ENCODE data around the gene HOXB6.

Gene HOXB6

GRCh38 chr17:48565925-48566710, 38.7 kb downstream of the HOXB6 start:
- DNase-seq (ENCODE audit: low read depth), result no peak

- no peak for DNase-seq (ENCODE audit: low read depth)
Measured at GRCh38 chr17:48565022-48565554, 39.7 kb downstream of the HOXB6 start.

- no peak for DNase-seq (ENCODE audit: low read depth)
Measured at GRCh38 chr17:48564188-48565021, 40.4 kb downstream of the HOXB6 start.

GRCh38 chr17:48563867-48564187, 41.0 kb downstream of the HOXB6 start:
- DNase-seq (ENCODE audit: low read depth), result no peak

- DNase-seq (ENCODE audit: low read depth), result no peak
Measured at GRCh38 chr17:48563385-48563838, 41.4 kb downstream of the HOXB6 start.

- no peak for DNase-seq (ENCODE audit: low read depth)
Measured at GRCh38 chr17:48562934-48563333, 41.9 kb downstream of the HOXB6 start.

GRCh38 chr17:48561884-48562810, 42.6 kb downstream of the HOXB6 start:
- no peak for DNase-seq (ENCODE audit: low read depth)

GRCh38 chr17:48559840-48560817, 44.7 kb downstream of the HOXB6 start:
- DNase-seq (ENCODE audit: low read depth), result no peak

GRCh38 chr17:48559122-48559839, 45.5 kb downstream of the HOXB6 start:
- no peak for DNase-seq (ENCODE audit: low read depth)

- no peak for DNase-seq (ENCODE audit: low read depth)
Measured at GRCh38 chr17:48558831-48559121, 46.0 kb downstream of the HOXB6 start.

- no peak for DNase-seq (ENCODE audit: low read depth)
Measured at GRCh38 chr17:48558057-48558830, 46.5 kb downstream of the HOXB6 start.

GRCh38 chr17:48556576-48557401, 48.0 kb downstream of the HOXB6 start:
- DNase-seq (ENCODE audit: low read depth), result no peak

GRCh38 chr17:48556229-48556575, 48.6 kb downstream of the HOXB6 start:
- no peak for DNase-seq (ENCODE audit: low read depth)

GRCh38 chr17:48555258-48556228, 49.2 kb downstream of the HOXB6 start:
- no peak for DNase-seq (ENCODE audit: low read depth)

GRCh38 chr17:48554412-48555257, 50.2 kb downstream of the HOXB6 start:
- DNase-seq (ENCODE audit: low read depth), result no peak

- DNase-seq (ENCODE audit: low read depth), result no peak
Measured at GRCh38 chr17:48553826-48554225, 51.0 kb downstream of the HOXB6 start.

- DNase-seq (ENCODE audit: low read depth), result no peak
Measured at GRCh38 chr17:48553190-48553547, 51.6 kb downstream of the HOXB6 start.

All from stimulated activated CD4-positive, alpha-beta T cell treated with anti-CD3 and anti-CD28 coated beads, Interleukin-2, amount 100 ng/mL, for 4 hours (primary cell).